Midbrain (tissue), 1 donor: ENCODE results near the gene UBE2S.

Source experiments
- DNase-seq: peaks from one replicate; lab custom pipeline; 2025; lab: John Stamatoyannopoulos, UW

Gene UBE2S

DNA sequence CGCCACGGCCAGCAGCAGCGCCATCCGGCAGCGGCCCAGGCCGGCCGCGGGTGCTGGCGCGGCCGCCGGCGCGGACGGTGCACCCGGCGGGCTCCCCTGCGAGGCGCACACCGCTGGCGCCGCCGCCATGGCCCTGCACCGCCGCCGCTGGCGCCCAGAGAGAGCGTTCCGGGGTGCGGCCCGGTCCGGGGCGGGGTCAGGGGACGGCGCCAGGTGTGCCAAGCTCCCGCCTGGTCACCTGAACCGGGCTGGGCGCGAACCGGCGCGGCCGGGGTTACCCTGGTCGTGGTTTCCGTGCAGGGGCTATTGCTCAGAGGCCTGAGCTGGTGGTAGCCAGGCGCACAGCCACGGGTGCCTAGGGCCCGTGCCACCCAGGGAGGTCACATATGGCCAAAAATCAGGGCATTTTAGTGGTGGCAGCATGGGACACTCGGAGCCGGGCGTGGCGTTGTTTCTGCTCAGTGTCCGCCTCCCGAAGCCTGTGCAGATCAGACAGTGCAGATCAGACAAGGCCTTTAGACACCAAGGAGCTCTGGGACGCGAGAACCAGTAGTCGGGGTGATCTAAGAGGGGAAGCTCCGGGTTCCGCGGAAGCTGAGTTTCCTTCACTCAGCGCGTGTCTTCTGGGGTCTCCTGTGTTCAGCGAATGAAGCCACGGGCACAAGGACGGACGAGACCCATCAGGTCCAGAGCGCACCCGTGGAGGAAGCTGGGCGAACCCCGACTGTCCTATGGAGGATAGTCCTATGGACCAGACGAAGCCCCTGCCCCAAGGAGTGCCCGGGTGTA lies 23.3 kb downstream of the UBE2S start, which contains the start of gene TMEM238:
Gene TMEM238, minus strand, starts transcription at position 162 of the 789 bp plus-strand sequence. Its CDS starts 33 bp downstream, at position 129.
- no peak for DNase-seq

GRCh38 chr19:55383279-55384130 lies 24.1 kb downstream of the UBE2S start:
- DNase-seq: peak; percentile 20

DNA sequence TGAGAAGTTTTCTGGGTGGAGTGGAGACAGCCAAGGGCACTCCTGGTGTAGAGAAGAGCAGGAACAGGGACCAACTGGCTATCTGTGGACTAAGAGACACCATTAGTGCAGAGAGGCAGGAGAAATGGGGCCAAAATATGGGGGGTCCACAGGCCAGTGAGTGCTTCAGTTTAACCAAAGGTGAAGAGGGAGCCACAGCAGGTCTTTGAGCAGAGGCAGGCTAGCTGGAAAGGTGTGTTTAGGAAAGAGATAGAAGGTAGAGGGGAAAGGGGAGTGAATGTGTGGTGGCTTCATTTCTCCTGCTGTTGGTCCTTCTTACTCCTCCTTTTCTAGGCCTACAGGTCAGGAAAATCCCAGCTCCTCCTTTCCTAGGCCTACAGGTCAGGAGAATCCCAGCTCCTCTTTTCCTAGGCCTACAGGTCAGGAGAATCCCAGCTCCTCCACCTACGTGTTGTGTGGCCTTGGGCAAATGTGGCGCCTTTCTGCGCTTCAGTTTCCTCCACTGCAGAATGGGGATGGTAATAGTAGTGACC lies 25.0 kb downstream of the UBE2S start:
- no peak for DNase-seq

- no peak for DNase-seq
Measured at GRCh38 chr19:55382013-55382412, 25.6 kb downstream of the UBE2S start.

DNA sequence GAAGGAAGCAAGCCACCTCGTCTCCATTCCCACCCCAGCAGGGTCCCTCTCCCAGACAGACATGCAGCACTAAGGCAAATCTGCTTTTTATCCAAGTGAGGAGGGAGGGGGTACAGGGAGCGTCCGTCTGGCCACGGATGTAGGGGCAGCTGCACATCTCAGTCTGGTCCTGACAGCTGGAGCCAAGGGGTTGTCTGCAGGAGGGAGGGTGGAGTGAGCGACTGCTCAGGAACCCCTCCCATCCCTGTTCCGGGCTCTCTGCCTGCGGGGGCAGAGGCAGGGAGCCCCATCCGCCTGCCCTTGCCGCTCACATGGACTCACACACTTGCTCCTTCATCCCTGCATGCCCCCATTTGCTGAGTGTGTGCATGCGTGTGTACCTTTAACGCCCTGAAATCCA lies 28.4 kb downstream of the UBE2S start:
- DNase-seq: no peak

DNA sequence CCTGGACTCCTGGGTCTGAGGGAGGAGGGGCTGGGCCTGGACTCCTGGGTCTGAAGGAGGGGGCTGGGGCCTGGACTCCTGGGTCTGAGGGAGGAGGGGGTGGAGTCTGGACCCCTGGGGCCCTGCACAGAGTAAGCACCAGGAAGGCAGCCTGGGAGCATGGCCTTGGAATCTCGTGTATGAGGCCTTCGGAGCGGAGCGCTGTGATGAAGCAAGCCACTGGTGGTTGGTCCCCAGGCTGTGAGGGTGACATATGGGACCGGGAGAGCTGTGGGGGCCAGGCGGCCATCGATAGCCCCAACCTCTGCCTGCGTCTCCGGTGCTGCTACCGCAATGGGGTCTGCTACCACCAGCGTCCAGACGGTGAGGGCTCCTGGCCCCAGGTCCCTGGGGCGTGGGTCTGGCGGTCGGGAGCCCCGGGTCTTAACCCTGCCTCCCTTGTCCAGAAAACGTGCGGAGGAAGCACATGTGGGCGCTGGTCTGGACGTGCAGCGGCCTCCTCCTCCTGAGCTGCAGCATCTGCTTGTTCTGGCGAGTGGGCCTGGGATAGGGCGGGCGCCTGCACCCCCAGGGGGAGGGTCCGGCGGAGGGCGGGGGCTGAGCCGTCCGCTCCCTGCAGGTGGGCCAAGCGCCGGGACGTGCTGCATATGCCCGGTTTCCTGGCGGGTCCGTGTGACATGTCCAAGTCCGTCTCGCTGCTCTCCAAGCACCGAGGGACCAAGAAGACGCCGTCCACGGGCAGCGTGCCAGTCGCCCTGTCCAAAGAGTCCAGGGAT lies 30.0 kb downstream of the UBE2S start:
- DNase-seq: no peak

GRCh38 chr19:55376241-55376933 lies 31.2 kb downstream of the UBE2S start, which contains the start of gene TMEM190:
Gene TMEM190, plus strand, starts transcription at chr19:55376826. Its CDS starts 28 bp downstream, at chr19:55376854.
- DNase-seq: no peak

GRCh38 chr19:55373993-55374757 lies 33.4 kb downstream of the UBE2S start:
- DNase-seq: no peak

DNA sequence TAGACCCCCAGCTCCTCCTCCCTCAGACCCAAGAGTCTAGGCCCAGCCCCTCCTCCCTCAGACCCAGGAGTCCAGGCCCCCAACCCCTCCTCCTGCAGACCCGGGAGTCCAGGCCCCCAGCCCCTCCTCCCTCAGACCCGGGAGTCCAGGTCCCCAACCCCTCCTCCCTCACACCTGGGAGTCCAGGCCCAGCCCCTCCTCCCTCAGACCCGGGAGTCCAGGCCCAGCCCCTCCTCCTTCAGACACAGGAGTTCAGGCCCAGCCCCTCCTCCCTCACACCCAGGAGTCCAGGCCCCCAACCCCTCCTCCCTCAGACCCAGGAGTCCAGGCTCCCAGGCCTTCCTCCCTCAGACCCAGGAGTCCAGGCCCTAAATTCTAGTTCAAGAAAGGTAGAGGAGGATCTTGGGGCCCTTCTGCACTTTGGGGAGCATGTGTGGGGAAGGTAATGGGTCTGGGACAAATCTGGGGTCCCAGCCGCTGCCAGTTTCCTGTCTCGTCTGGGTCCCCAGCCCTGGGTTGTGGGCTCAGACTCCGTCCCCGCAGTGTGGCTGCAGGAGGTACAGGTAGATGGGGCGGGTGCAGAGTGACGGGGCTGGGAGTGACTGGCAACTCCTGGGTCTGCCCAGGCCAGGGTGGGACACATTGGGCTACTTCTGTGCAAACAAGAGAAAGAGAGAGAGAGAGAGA lies 34.1 kb downstream of the UBE2S start:
- DNase-seq: no peak

GRCh38 chr19:55372316-55373081 lies 35.1 kb downstream of the UBE2S start:
- no peak for DNase-seq

DNA sequence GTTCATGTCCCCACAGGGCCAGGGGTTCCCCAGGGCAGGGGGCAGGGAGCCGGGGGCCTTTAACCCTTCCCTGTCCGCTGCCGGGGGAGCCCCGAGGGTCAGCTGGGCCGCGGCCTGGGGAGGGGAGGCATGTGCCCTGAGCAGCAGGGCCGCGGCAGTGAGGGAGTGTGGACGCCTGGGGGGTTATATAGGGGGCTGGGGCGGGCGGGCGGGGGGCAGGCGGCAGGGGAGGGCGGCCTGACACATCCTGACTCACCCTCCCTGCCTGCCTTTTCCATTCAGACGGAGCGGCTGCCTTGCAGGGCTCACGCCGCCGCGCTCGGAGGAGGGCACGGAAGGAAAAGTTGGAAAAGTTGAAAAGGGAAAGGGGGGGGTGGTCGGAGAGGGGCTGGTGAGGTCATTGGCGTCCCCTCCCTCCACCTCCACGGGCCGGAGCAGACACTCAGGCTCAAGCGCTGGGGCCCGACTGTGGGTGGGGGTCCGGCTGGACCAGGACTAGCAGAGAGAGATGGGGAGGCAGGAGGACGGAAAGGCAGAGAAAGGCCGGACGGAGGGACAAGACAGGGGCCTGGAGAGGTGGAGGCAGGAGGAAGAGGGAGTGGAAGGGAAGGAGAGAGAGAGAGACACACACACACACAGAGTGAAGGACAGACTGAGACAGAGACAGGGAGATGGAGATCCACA lies 37.1 kb downstream of the UBE2S start, which contains the start of gene IL11:
Gene IL11, minus strand, starts transcription at position 159 of the 684 bp plus-strand sequence. Its CDS starts 153 bp downstream, at position 6.
- no peak for DNase-seq

DNA sequence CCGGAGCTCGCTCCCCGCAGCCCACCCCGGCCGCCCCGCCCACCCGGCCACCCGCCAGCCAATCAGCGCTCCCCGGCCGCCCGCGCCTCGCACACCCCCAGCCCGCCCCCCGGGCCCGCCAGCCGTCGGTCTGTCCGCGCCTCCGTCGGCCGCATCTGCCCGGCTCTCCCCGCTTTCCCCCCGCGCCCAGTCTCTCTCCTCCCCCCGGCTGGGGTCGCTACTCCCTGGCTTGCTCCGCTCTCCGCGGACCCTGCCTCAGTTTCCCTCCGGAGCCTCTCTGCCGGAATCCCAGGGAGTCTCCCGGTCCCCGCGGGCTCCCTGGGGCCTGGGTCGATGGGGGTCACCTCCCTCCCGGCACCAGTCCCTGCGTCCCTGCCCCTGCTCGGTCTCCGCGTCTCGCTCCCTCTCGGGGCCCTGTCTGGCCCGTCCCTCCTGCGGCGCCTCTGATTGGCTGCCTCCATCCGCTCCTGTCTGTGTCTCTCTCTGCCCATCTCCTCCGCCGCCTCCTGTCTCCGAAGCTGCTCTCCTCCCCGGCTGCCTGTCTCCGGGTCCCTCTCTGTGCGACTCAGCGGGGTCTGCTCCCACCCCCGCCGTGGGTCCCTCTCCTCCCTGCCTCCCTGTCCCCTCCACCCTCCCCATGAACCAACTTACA lies 37.8 kb downstream of the UBE2S start:
- DNase-seq: no peak

DNA sequence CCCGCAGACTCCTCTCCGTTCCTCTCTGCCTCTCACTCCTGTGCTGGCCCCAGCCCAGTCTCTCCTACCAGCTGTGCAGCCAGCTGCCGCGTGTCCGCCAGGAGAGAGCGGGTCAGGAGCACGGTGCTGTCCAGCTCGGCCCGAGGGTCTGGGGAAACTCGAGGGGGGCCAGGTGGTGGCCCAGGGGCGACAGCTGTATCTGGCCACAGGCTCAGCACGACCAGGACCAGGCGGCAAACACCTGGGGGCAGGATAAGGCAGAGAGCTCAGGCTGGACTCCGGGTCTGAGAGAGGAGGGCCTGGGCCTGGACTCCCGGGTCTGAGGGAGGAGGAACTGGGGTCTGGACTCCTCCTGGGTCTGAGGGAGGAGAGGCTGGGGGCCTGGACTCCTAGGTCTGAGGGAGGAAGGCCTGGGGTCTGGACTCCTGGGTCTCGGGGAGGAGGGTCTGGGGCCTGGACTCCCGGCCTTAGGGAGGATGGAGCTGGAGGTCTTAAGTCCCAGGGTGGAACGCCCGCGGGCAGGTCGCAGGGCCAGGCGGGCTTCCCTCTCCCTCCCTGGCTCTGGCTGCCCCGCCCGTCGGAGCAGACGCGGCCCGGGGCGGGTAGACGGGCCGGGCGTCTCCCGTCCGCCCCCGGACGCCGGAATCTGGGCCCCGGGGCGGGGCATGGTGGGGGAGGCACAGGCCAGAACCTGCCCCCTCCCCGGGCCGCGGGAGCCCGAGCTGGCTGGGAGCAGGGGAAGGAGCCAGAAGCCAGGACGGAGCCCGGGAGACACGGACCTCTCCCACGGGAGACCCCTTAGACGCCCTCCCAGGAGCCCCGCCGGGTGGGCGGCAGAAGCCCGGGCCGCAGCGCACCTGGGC lies 38.7 kb downstream of the UBE2S start:
- no peak for DNase-seq

- no peak for DNase-seq
Measured at GRCh38 chr19:55368106-55368505, 39.5 kb downstream of the UBE2S start.

GRCh38 chr19:55366790-55367189 lies 40.8 kb downstream of the UBE2S start:
- no peak for DNase-seq

DNA sequence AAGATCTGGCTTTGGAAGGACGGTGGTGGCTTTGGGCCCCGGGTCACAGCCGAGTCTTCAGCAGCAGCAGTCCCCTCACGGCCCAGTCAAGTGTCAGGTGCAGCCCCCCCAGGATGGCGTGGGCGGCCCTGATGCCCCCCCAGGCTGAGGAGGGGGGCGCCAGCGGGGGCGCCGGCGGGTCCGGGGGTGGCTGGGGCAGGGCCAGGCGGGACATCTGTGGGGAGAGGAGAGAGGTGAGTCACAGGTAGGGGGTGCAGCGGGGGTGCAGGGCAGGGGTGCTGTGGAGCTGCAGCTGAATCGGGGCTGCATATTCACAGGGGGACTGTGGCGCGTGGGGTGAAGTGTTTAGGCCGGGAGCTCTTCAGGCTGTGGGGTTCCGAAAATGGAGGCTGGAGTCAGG lies 41.6 kb downstream of the UBE2S start:
- DNase-seq: no peak

DNA sequence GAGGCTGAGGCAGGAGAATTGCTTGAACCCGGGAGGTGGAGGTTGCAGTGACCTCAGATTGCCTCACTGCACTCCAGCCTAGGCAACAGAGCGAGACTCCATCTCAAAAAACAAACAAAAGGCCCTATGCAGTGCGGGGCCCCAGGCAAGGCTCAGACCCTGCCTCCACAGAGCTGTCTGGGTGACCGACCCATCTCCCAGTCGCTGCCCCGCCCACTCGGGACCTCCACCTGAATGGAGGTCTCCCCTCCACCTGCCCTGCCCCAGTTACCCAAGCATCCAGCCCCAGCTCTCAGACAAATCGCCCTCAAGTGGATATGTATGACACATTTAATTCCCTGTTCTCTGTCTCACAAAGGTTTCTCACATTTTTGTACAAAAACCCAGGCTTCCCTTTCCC lies 42.3 kb downstream of the UBE2S start:
- DNase-seq: no peak
